GM23338 (cell line): Measurements from ENCODE around the gene STPG2. TPM values are rescaled to one million over a fixed set of nuclear protein-coding genes. Genes with fewer than 3 reads are reported as not detected.

ENCODE experiments used
- ATAC-seq: fragments of 200-7000 bp; cut with Tn5 transposase; 3 replicates; pipeline ENCODE4 v1.9.1; 2020
- DNase-seq: peaks from one replicate; pipeline ENCODE4 v3.0.0-alpha.2; 2015; ENCODE audit warnings: low spot score
- H2AFZ ChIP-seq: fragments of 200-600 bp; sonication (generic); 2 replicates; pipeline ENCODE4 v1.8.0; 2016; ENCODE audit warnings: antibody characterized with exemption, mild to moderate bottlenecking, moderate library complexity
- H3F3A ChIP-seq: fragments of 200-600 bp; sonication (generic); replicated peaks from 2 replicates; pipeline ENCODE4 v1.8.0; 2017; ENCODE audit warnings: antibody characterized with exemption, mixed run types, low read depth
- H3K27ac ChIP-seq: fragments of 200-600 bp; sonication (generic); 2 replicates; pipeline ENCODE4 v1.6.1; 2016; ENCODE audit warnings: low read depth
- H3K27me3 ChIP-seq: fragments of 200-600 bp; sonication (generic); 2 replicates; pipeline ENCODE4 v1.8.0; 2016; ENCODE audit warnings: mild to moderate bottlenecking, mixed run types, moderate library complexity; ENCODE audit not compliant: insufficient read depth
- H3K36me3 ChIP-seq: fragments of 200-600 bp; sonication (generic); 2 replicates; pipeline ENCODE4 v1.8.0; 2016; ENCODE audit warnings: mild to moderate bottlenecking; ENCODE audit not compliant: insufficient read depth
- H3K4me1 ChIP-seq: fragments of 200-600 bp; sonication (generic); 2 replicates; pipeline ENCODE4 v1.8.0; 2016; ENCODE audit warnings: mild to moderate bottlenecking, moderate library complexity; ENCODE audit not compliant: insufficient read depth
- H3K4me2 ChIP-seq: fragments of 200-600 bp; sonication (generic); 2 replicates; pipeline ENCODE4 v1.7.1; 2017; ENCODE audit warnings: mixed run types
- H3K4me3 ChIP-seq: fragments of 200-600 bp; sonication (generic); 2 replicates; pipeline ENCODE4 v1.6.1; 2016; ENCODE audit warnings: mixed run types
- H3K79me2 ChIP-seq: fragments of 200-600 bp; sonication (generic); replicated peaks from 2 replicates; pipeline ENCODE4 v1.8.0; 2017; ENCODE audit warnings: mild to moderate bottlenecking; ENCODE audit not compliant: insufficient read depth
- H3K9me2 ChIP-seq: fragments of 200-600 bp; sonication (generic); 2 replicates; pipeline ENCODE4 v1.8.0; 2017; ENCODE audit not compliant: insufficient read depth
- H4K20me1 ChIP-seq: fragments of 200-600 bp; sonication (generic); replicated peaks from 2 replicates; pipeline ENCODE4 v1.8.0; 2017; ENCODE audit warnings: mild to moderate bottlenecking; ENCODE audit not compliant: insufficient read depth
- H3K27ac Mint-ChIP-seq: 2 replicates; pipeline ENCODE4 v1.8.0; 2020; ENCODE audit warnings: inconsistent platforms, mild to moderate bottlenecking, moderate library complexity, mixed read lengths
- H3K27me3 Mint-ChIP-seq: 3 replicates; pipeline ENCODE4 v1.8.0; 2022; ENCODE audit warnings: low read depth, mild to moderate bottlenecking, moderate library complexity, mixed read lengths, inconsistent platforms; ENCODE audit not compliant: insufficient read depth, poor library complexity
- H3K36me3 Mint-ChIP-seq: 3 replicates; pipeline ENCODE4 v1.8.0; 2021; ENCODE audit warnings: low read depth, mild to moderate bottlenecking, inconsistent platforms, moderate library complexity, mixed read lengths
- H3K4me1 Mint-ChIP-seq: 3 replicates; pipeline ENCODE4 v1.8.0; 2020; ENCODE audit warnings: mild to moderate bottlenecking, inconsistent platforms, mixed read lengths
- H3K4me3 Mint-ChIP-seq: 3 replicates; pipeline ENCODE4 v1.8.0; 2021; ENCODE audit warnings: moderate library complexity, mild to moderate bottlenecking, inconsistent platforms, mixed read lengths
- H3K9me3 Mint-ChIP-seq: 3 replicates; pipeline ENCODE4 v1.8.0; 2020; ENCODE audit warnings: moderate library complexity, mild to moderate bottlenecking, inconsistent platforms, mixed read lengths
- CREB1 ChIP-seq: fragments of 250-450 bp; sonication (Bioruptor Pico); IDR thresholded peaks from 2 replicates; pipeline ENCODE4 v1.5.0; 2020; ENCODE audit warnings: low read depth, mild to moderate bottlenecking, moderate library complexity
- CTCF ChIP-seq, 2 experiments: fragments of 200-600 bp in 1 of 2; sonication (generic) in 1 of 2; conservative IDR thresholded peaks; 2 replicates each; pipeline versions ENCODE4 v1.5.1 to v1.6.1; 2016 to 2017; ENCODE audit warnings: antibody characterized with exemption in 2 of 2, low read depth in 2 of 2, mild to moderate bottlenecking in 2 of 2, moderate library complexity in 1 of 2
- EZH2phosphoT487 ChIP-seq: fragments of 200-600 bp; sonication (generic); IDR thresholded peaks from one replicate; pipeline ENCODE4 v1.8.1; 2018; ENCODE audit warnings: antibody characterized with exemption; ENCODE audit not compliant: unreplicated experiment
- NANOG ChIP-seq: IDR thresholded peaks from 2 replicates; pipeline ENCODE4 v1.6.1; 2016; ENCODE audit warnings: antibody characterized with exemption, borderline replicate concordance
- POLR2AphosphoS5 ChIP-seq: IDR thresholded peaks from 2 replicates; pipeline ENCODE4 v1.6.1; 2016; ENCODE audit warnings: antibody characterized with exemption, low read depth
- STAT1 ChIP-seq: IDR thresholded peaks from one replicate; pipeline ENCODE4 v1.6.1; 2016; ENCODE audit warnings: antibody characterized with exemption; ENCODE audit not compliant: unreplicated experiment
- ZNF114 ChIP-seq: fragments of 250-450 bp; sonication (Bioruptor Pico); IDR thresholded peaks from 2 replicates; pipeline ENCODE4 v1.5.0; 2020; ENCODE audit warnings: mild to moderate bottlenecking, moderate library complexity
- polyA plus RNA-seq: library from polyadenylated mRNA; unstranded; fragments of >200 nt; fragmentation: Nextera tagmentation; extraction: Ambion mirVana; gene quantifications from 2 replicates; pipeline ENCODE4 v1.2.1, GENCODE V29; 2016
- total RNA-seq: library from RNA; depleted of rRNA; stranded (reverse); fragments of >200 nt; shearing (Covaris generic); gene quantifications from 2 replicates; pipeline ENCODE4 v1.2.3, GENCODE V29; 2014
- TF ChIP-seq, protein P1 (sequence below): fragments of 250-450 bp; sonication (Bioruptor Pico); IDR thresholded peaks from 2 replicates; pipeline ENCODE4 v1.5.0; 2020; ENCODE audit warnings: mild to moderate bottlenecking, moderate library complexity

The STPG2 gene
- total and polyA plus RNA-seq, 2 experiments from 2014 or later: 0.17 to 0.32 TPM

DNA sequence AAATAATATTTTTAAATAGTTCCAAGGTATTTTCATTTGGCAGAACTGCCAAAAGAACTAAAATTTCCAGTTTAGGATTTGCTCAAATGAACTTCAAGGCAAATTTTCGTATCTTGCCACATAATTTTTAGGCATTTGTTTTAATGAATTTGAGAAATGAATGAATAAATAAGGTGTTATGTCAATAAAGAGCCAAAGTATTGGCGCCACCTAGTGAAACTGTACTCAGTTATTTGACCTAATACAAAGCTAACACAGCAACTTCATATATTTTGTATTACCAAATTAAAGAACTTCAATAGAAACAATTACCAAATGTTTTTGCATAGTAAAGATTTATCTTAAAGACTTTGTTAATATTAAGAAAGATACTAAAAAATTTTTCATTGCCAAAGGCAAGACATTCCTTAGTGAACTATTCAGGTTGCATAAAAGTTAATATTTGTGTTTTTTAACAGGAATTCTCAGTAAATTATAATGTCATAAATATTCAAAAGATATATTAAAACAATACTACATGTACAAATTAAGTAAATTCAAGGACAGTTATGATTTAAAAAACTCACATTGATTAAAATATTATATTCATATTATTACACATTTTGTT is 50.3 kb downstream of the STPG2 start:
- no peaks in the 10 kb centered on the region for H3K4me1 Mint-ChIP-seq

DNA sequence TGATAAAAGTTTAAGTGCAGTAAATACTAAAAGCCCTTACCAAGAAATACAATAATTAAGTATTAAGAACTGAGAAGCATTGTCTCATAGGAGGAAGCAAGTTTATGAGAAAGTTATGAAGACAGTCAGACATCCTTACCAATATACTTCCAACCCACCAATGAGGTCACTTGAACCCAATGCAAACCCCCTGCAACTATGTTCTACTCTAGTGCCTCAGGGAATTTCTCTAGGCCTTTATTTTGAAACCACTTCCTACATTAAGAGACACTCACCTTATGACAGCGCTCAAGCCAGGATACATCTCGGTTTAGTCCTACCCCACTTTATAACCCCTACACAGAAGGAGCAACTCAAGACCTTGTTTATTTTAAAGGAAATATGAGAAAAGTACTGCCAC is 61.3 kb downstream of the STPG2 start:
- Histone ChIP-seq H3K4me1 (no peaks in the 10 kb centered on the region), H4K20me1 (no peaks in the 10 kb centered on the region), H3K36me3 (no peaks in the 10 kb centered on the region), H3K79me2 (no peaks in the 10 kb centered on the region), H2AFZ (no peak overlapping the region), H3K4me2 (no peak overlapping the region), H3K27ac (no peak overlapping the region), H3K9me2 (no peaks in the 10 kb centered on the region), H3K27me3 (no peaks in the 10 kb centered on the region), H3F3A (no peaks in the 10 kb centered on the region), H3K4me3 (no peak overlapping the region)
- Mint-ChIP-seq H3K9me3 (no peaks in the 10 kb centered on the region), H3K4me1 (no peaks in the 10 kb centered on the region), H3K27ac (no peak overlapping the region), H3K4me3 (no peak overlapping the region), H3K36me3 (no peaks in the 10 kb centered on the region; the same call in 2 of the 3 replicates), H3K27me3 (no peaks in the 10 kb centered on the region)
- no peak for ATAC-seq
- no peak for DNase-seq
- TF ChIP-seq CTCF (conservative IDR thresholded peaks at IDR 0.05; ENCODE audit: low read depth in 2 of 2) (no peak), NANOG (no peak), ZNF114 (CRISPR knock-in tag) (no peak), EZH2phosphoT487 (no peak), CREB1 (CRISPR knock-in tag) (no peak), POLR2AphosphoS5 (no peak), STAT1 (no peak)
- TF ChIP-seq, protein P1, sequence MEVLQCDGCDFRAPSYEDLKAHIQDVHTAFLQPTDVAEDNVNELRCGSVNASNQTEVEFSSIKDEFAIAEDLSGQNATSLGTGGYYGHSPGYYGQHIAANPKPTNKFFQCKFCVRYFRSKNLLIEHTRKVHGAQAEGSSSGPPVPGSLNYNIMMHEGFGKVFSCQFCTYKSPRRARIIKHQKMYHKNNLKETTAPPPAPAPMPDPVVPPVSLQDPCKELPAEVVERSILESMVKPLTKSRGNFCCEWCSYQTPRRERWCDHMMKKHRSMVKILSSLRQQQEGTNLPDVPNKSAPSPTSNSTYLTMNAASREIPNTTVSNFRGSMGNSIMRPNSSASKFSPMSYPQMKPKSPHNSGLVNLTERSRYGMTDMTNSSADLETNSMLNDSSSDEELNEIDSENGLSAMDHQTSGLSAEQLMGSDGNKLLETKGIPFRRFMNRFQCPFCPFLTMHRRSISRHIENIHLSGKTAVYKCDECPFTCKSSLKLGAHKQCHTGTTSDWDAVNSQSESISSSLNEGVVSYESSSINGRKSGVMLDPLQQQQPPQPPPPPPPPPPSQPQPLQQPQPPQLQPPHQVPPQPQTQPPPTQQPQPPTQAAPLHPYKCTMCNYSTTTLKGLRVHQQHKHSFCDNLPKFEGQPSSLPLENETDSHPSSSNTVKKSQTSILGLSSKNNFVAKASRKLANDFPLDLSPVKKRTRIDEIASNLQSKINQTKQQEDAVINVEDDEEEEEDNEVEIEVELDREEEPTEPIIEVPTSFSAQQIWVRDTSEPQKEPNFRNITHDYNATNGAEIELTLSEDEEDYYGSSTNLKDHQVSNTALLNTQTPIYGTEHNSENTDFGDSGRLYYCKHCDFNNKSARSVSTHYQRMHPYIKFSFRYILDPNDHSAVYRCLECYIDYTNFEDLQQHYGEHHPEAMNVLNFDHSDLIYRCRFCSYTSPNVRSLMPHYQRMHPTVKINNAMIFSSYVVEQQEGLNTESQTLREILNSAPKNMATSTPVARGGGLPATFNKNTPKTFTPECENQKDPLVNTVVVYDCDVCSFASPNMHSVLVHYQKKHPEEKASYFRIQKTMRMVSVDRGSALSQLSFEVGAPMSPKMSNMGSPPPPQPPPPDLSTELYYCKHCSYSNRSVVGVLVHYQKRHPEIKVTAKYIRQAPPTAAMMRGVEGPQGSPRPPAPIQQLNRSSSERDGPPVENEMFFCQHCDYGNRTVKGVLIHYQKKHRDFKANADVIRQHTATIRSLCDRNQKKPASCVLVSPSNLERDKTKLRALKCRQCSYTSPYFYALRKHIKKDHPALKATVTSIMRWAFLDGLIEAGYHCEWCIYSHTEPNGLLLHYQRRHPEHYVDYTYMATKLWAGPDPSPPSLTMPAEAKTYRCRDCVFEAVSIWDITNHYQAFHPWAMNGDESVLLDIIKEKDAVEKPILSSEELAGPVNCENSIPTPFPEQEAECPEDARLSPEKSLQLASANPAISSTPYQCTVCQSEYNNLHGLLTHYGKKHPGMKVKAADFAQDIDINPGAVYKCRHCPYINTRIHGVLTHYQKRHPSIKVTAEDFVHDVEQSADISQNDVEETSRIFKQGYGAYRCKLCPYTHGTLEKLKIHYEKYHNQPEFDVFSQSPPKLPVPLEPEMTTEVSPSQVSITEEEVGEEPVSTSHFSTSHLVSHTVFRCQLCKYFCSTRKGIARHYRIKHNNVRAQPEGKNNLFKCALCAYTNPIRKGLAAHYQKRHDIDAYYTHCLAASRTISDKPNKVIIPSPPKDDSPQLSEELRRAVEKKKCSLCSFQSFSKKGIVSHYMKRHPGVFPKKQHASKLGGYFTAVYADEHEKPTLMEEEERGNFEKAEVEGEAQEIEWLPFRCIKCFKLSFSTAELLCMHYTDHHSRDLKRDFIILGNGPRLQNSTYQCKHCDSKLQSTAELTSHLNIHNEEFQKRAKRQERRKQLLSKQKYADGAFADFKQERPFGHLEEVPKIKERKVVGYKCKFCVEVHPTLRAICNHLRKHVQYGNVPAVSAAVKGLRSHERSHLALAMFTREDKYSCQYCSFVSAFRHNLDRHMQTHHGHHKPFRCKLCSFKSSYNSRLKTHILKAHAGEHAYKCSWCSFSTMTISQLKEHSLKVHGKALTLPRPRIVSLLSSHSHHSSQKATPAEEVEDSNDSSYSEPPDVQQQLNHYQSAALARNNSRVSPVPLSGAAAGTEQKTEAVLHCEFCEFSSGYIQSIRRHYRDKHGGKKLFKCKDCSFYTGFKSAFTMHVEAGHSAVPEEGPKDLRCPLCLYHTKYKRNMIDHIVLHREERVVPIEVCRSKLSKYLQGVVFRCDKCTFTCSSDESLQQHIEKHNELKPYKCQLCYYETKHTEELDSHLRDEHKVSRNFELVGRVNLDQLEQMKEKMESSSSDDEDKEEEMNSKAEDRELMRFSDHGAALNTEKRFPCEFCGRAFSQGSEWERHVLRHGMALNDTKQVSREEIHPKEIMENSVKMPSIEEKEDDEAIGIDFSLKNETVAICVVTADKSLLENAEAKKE (CRISPR knock-in tag): no peak

More for the DNA sequence above, 50.3 kb downstream of the STPG2 start:
- no peak overlapping the region for H2AFZ ChIP-seq
- no peaks in the 10 kb centered on the region for H3K79me2 ChIP-seq
- H3K4me3 ChIP-seq: no peak overlapping the region
- DNase-seq (peak; percentile 40), ATAC-seq (no peak)
- H3K36me3 Mint-ChIP-seq: 0 out of 3 replicates have a peak, but pooled peaks cover 5% of the 10 kb centered on the region
- H3K9me3 Mint-ChIP-seq: no peaks in the 10 kb centered on the region; the same call in 2 of the 3 replicates
- H3K27me3 ChIP-seq: no peaks in the 10 kb centered on the region
- H3K27ac Mint-ChIP-seq: no peak overlapping the region
- TF ChIP-seq CREB1 (CRISPR knock-in tag) (no peak), CTCF (conservative IDR thresholded peaks at IDR 0.05; ENCODE audit: low read depth in 2 of 2) (peak; percentile 53 to 85)
- H3K9me2 ChIP-seq: no peaks in the 10 kb centered on the region
- H3K27me3 Mint-ChIP-seq: no peaks in the 10 kb centered on the region
- no peaks in the 10 kb centered on the region for H3F3A ChIP-seq
- no peaks in the 10 kb centered on the region for H3K36me3 ChIP-seq
- no peak overlapping the region for H3K27ac ChIP-seq
- no peaks in the 10 kb centered on the region for H3K4me1 ChIP-seq
- no peak overlapping the region for H3K4me3 Mint-ChIP-seq
- H3K4me2 ChIP-seq: no peak overlapping the region
- no peaks in the 10 kb centered on the region for H4K20me1 ChIP-seq
